HG03342 (cell line): ENCODE results near the gene SLC37A1.
"Not testable (repeated sequence)": the region's sequence is repeated elsewhere in the genome, so short reads cannot be mapped to it uniquely, and the experiment has no call there.

Experiments
- ATAC-seq: cut with Tn5 transposase; IDR thresholded peaks from one replicate; pipeline ENCODE4 v1.9.1; 2021; ENCODE audit warnings: mild to moderate bottlenecking, moderate library complexity; ENCODE audit not compliant: unreplicated experiment

SLC37A1 gene

GRCh38 chr21:42613756-42614155 is 100.1 kb downstream of the SLC37A1 start:
- ATAC-seq = no peak

- no peak for ATAC-seq
These were observed 100.7 kb downstream of the SLC37A1 start for GRCh38 chr21:42614396-42614795.

- no peak for ATAC-seq
These were observed 101.2 kb downstream of the SLC37A1 start for GRCh38 chr21:42614811-42615351.

- ATAC-seq = not testable (repeated sequence)
These were observed 101.7 kb downstream of the SLC37A1 start for GRCh38 chr21:42615377-42615776.

GRCh38 chr21:42615924-42616323 is 102.3 kb downstream of the SLC37A1 start:
- ATAC-seq = no peak

- ATAC-seq = no peak
These were observed 102.8 kb downstream of the SLC37A1 start for GRCh38 chr21:42616446-42616845.

GRCh38 chr21:42616941-42617340 is 103.3 kb downstream of the SLC37A1 start:
- no peak for ATAC-seq

GRCh38 chr21:42617486-42617885 is 103.8 kb downstream of the SLC37A1 start:
- no peak for ATAC-seq

- no peak for ATAC-seq
These were observed 105.1 kb downstream of the SLC37A1 start for GRCh38 chr21:42618707-42619102.

GRCh38 chr21:42619166-42619565 is 105.5 kb downstream of the SLC37A1 start:
- no peak for ATAC-seq

GRCh38 chr21:42619841-42620240 is 106.2 kb downstream of the SLC37A1 start:
- ATAC-seq = no peak

- ATAC-seq = no peak
These were observed 107.6 kb downstream of the SLC37A1 start for GRCh38 chr21:42621166-42621818.

- no peak for ATAC-seq
These were observed 108.1 kb downstream of the SLC37A1 start for GRCh38 chr21:42621819-42622177.

- no peak for ATAC-seq
These were observed 108.6 kb downstream of the SLC37A1 start for GRCh38 chr21:42622284-42622683.

- no peak for ATAC-seq
These were observed 110.0 kb downstream of the SLC37A1 start for GRCh38 chr21:42623694-42624093.

GRCh38 chr21:42624095-42624790 is 110.6 kb downstream of the SLC37A1 start:
- no peak for ATAC-seq

GRCh38 chr21:42624936-42625335 is 111.3 kb downstream of the SLC37A1 start:
- ATAC-seq = no peak

- no peak for ATAC-seq
These were observed 112.5 kb downstream of the SLC37A1 start for GRCh38 chr21:42626171-42626570.

GRCh38 chr21:42627527-42628289 is 114.1 kb downstream of the SLC37A1 start:
- no peak for ATAC-seq

GRCh38 chr21:42628466-42629061 is 114.9 kb downstream of the SLC37A1 start:
- not testable (repeated sequence) for ATAC-seq

GRCh38 chr21:42629933-42630589 is 116.4 kb downstream of the SLC37A1 start:
- ATAC-seq = no peak
